NCI-H2081 treated with DMSO at 0.1 percent for 48 hours (cell line): ENCODE measurements around the gene INTS6.

ENCODE experiments used
- DNase-seq: peaks from one replicate; lab custom pipeline; 2025; lab: John Stamatoyannopoulos, UW

INTS6 gene

GRCh38 chr13:51346397-51346796, 106.4 kb downstream of the INTS6 start:
- DNase-seq = no peak

GRCh38 chr13:51343475-51343874, 109.4 kb downstream of the INTS6 start:
- DNase-seq = no peak

GRCh38 chr13:51342706-51343105, 110.1 kb downstream of the INTS6 start:
- no peak for DNase-seq

- DNase-seq = no peak
Measured at GRCh38 chr13:51341791-51342190, 111.0 kb downstream of the INTS6 start.

GRCh38 chr13:51341232-51341631, 111.6 kb downstream of the INTS6 start:
- no peak for DNase-seq

- DNase-seq = no peak
Measured at GRCh38 chr13:51339952-51340732, 112.7 kb downstream of the INTS6 start.

GRCh38 chr13:51339354-51339753, 113.5 kb downstream of the INTS6 start, which contains the start of gene SERPINE3:
Gene SERPINE3, plus strand, starts transcription at chr13:51339691. Its CDS starts 1,401 bp downstream, at chr13:51341092.
- DNase-seq = no peak

- DNase-seq = no peak
Measured at GRCh38 chr13:51336746-51337145, 116.1 kb downstream of the INTS6 start.

GRCh38 chr13:51333826-51334225, 119.0 kb downstream of the INTS6 start:
- no peak for DNase-seq

- no peak for DNase-seq
Measured at GRCh38 chr13:51333421-51333820, 119.4 kb downstream of the INTS6 start.

GRCh38 chr13:51332566-51333361, 120.1 kb downstream of the INTS6 start:
- DNase-seq = no peak

- DNase-seq = no peak
Measured at GRCh38 chr13:51331354-51331861, 121.4 kb downstream of the INTS6 start.

GRCh38 chr13:51330791-51331190, 122.0 kb downstream of the INTS6 start:
- DNase-seq = no peak

- DNase-seq = no peak
Measured at GRCh38 chr13:51329606-51330005, 123.2 kb downstream of the INTS6 start.

- DNase-seq = no peak
Measured at GRCh38 chr13:51328488-51328887, 124.3 kb downstream of the INTS6 start.

GRCh38 chr13:51327961-51328360, 124.9 kb downstream of the INTS6 start:
- DNase-seq = no peak

- DNase-seq = no peak
Measured at GRCh38 chr13:51326777-51327176, 126.1 kb downstream of the INTS6 start.

GRCh38 chr13:51325837-51326236, 127.0 kb downstream of the INTS6 start:
- DNase-seq = no peak

- DNase-seq = no peak
Measured at GRCh38 chr13:51324714-51325420, 128.0 kb downstream of the INTS6 start.

GRCh38 chr13:51323824-51324511, 128.9 kb downstream of the INTS6 start:
- DNase-seq = no peak

- DNase-seq = no peak
Measured at GRCh38 chr13:51322826-51323225, 130.0 kb downstream of the INTS6 start.

GRCh38 chr13:51321836-51322235, 131.0 kb downstream of the INTS6 start:
- DNase-seq = no peak
